ENCODE measurements around the gene UBTD2.

- TF ChIP-seq CTCF (IDR thresholded peaks at IDR 0.05) (no peak), POLR2A (IDR thresholded peaks at IDR 0.05) (no peak)
Observed at GRCh38 chr5:172182291-172182690, 101.3 kb downstream of the UBTD2 start.
